NT2/D1 (cell line): ENCODE data around the gene BSPRY.

Experiments used
- SUZ12 ChIP-seq: IDR thresholded peaks from 2 replicates; pipeline ENCODE4 v1.6.1; 2011; ENCODE audit not compliant: insufficient read length, insufficient read depth; ENCODE audit errors: extremely low read depth
- YY1 ChIP-seq: IDR thresholded peaks from 2 replicates; pipeline ENCODE4 v1.6.1; 2011; ENCODE audit not compliant: insufficient read length, insufficient read depth
- ZNF274 ChIP-seq: IDR thresholded peaks from 2 replicates; pipeline ENCODE4 v1.6.1; 2011; ENCODE audit warnings: mild to moderate bottlenecking, low read depth, low read length

GRCh38 chr9:113376634-113377567 is 27.6 kb downstream of the BSPRY start, which contains the start of gene HDHD3:
- no peak for TF ChIP-seq SUZ12
- TF ChIP-seq YY1 = no peak
- TF ChIP-seq ZNF274 = no peak
